GM19035 (cell line): ENCODE measurements around the gene STAB2.

ENCODE experiments used
- ATAC-seq: cut with Tn5 transposase; IDR thresholded peaks from one replicate; pipeline ENCODE4 v1.9.1; 2021; ENCODE audit not compliant: unreplicated experiment

The STAB2 gene

DNA sequence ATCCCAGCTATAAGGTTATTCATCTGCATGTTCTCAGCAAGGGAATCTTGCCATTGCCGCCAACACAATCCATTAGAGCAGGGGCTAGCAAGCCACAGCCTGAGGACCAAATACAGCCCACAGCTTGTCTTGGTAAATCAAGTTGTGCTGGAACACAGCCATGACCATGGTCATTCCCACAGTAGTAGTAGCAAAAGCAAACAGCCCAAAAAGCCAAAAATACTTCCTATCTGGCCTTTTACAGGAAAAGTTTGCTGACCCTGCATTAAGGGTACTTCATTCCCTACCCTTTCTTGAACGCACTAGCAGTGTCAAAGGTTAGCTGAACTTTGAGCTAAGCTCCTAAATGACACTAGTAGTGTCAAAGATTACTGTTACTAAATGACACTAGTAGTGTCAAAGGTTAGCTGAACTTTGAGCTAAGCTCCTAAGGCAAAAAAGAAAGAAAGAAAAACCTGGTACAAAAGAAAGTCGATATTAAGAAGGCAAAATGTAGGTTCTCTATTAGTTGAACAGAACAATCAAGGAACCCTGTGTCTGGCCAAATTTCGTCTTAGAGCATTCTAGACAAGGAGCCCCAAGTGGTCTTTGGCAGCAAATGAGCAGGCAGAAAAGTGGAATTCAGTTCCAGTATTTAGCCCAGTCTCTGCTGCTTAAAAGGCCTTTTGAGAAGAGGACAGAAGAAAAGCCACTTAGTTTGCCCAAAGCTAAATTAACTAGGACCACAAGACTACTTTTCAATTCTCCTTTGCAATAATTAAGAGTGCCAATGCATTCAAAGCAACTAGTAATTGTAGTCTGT lies 186.2 kb downstream of the STAB2 start:
- no peak for ATAC-seq

DNA sequence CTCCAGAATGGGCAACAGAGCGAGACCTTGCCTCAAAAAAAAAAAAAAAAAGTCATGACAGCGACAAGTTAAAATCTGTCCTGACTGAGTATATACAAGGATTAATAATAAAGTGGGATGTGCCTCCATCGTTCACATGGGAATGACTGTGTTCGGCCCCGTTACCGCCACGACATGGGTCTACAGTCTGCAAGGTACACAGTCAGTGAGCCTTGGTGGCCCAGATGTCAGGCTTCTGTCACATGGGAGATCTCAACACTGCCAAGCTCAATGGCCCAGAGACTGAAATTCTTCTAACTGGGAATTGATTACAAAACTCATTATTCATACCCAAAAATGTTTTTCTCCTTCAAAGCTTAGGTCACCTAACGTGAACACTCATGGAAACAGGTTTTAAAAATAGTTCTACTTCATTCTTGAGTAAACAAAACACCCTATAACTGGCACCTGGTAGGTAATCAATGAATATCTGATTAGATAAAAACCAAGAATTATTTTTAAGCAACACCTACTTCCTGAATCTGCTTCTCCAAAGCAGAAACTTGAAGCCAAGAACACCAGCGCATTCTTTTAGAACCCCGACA lies 188.0 kb downstream of the STAB2 start:
- no peak for ATAC-seq

DNA sequence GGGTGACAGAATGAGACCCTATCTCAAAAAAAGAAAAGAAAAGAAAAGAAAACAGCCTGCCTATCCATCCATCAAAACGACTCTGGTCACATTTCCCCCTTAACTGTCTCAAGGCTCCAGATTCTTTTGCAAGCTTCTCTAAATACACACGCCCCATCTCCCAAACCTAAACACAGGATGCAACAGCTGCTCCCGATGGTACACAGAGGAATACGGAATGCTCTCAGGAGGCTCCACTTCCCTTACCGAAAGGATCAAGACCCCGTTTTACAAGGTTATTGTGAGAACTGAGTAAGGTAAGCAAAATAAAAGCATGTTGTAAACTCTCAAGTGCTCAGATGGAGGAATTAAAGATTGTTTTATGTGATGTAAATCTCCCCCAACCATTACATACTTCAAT lies 191.7 kb downstream of the STAB2 start:
- ATAC-seq = no peak

DNA sequence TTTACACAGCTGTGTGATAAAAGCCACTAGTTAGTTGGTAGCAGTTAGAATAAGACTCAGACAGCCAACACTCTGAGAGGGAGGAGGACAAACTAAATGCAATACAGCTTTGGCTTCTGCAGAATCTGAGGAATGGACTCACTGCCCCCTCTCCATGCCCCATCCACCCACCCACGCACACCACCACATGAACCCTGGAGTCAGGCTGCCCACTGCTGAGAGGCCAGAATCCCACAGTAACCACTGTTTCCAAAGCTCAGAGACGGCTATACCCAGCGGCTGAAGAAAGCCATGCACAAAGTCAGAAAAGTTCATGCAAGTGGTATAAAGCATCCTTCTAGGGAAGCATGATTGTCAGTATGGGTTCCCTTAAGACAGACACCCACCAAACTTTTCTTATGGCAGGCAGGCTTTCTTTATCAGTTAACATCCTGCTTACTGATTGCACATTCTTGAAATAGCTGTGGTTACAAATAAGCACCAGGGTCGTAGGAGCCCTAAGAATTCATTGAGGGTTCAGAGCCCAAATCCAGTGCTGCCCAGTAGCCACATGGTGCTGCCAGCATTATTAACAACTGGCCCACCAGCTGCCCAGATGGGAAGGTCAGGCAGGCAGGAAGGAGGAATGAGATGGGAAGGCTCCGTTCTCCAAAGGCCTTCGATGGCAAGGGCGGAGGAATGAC lies 192.5 kb downstream of the STAB2 start:
- ATAC-seq = no peak

DNA sequence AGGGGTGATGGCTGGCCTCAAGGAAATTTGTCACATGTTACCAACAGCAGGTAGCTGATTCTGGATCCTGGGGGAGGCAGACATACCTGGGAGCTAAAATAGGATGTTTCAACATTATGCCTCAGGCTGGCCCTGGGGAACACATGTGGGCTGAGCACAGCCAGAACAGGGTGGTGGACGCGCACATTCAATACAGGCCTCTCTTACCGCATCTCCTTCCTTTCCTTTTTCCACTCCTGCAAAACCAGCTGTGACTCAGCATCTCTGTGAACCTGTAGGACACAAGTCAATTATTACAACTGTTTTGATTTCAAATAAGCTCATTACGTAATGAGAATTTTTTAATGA lies 193.0 kb downstream of the STAB2 start:
- ATAC-seq = no peak

DNA sequence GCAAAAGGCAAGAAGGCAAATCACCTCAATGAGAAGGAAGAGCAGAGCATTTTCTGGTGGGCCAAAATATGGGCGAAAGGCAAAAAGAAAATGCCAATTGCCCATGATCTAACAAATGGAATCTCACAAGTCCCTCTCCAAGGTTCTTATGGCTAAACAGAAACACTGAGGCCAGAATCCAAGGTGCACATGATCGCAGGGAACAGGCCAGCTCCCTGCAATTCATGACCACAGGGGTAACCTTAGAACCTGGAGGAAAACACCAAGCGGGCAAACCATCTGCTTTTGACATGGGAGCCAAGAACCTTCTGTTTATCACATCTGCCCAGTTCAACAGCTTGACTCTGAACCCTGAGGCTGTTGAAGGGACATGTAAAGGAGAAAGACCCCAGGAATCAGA lies 193.9 kb downstream of the STAB2 start:
- ATAC-seq = no peak

DNA sequence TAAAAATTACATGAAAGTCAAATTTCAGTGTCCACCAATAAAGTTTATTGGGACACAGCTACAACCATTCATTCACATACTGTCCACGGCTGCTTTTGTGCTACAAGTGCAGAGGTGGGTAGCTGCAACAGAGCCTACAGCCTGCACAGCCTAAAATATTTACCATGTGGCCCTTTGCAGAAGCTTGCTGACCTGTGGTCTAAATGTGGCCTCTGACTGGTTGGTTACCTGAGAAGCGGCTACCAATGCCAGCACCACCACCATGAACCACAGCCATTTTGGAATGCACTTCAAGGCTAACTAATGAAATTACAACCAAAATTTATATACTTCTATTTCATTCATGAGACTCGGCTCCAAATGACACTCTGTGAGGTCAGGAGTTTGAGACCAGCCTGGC lies 195.3 kb downstream of the STAB2 start:
- no peak for ATAC-seq

DNA sequence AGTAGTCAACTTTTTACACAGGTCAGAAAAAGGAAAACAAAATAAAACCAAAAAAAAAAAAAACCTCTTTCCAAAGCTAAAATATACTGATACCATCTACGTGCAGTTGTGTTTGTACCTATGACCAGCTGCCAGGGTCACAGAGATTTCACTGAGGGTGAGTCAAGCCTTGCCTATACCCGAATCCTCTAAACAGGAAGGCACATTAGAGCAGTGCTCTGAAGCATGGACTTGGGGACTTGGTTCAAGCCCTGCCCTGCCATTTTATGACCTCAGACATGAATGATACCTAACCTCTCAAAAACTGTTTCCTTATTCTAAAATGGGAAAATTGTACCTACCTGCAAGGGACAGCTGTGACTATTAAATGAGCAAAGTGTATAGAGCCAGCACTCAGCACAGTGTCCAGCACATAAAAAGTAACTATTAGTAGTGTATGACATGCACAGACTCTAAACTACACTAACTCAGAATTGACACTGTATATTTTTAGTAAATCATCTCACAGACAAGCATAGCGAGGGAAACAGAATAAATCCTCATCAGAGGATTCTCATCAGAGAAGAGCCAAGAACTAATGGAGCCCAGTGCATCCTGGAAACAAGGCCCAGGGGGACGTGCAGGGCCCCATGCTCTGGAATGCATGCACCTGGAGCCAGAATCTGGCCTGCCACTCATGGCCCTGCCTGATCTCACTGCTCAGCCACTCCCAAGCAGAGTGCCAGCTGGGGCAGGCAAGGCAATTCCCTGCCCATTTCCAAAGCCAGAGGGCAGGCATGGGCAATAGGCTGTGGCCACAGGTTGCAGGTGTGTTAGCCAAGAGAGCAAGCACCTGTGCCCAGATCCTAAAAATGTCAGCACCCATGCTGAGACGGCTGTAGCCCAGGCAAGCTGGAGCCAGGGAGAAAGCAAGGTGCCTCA lies 196.9 kb downstream of the STAB2 start:
- no peak for ATAC-seq

DNA sequence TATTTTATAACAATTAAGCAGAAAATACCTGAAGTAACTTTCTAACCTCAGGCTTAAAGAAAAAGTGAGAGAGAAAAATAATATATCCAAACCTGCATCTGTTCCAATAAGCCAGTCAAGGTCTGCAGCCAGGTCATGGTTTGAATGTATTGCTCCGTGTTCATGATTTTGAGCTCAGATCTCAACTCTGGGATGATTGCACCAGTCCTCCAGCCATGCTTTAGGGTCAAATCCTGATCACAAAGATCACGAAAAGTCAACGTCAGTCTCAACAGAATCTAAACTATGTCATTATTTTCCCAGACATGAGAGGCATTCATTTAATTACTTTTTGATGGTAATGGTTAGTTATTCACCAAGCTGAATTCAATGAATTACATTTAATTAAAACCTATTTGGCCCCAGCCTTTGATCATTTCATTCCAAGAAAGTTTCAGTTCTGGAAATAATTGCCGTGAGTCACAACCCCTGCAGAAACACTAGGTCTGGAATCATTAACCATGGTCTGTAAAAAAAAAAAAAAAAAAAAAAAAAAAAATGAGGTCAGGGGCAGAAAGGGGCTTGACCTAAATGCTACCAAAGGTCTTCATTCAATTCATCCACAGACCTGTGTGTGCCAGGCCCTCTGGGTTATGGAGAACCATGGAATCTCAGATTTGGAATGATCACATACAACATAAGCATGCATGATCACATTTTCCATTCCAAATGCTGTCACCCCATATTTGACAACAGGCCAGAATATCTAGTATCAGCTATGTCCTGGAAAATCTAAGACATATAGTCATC lies 198.4 kb downstream of the STAB2 start:
- ATAC-seq = no peak

DNA sequence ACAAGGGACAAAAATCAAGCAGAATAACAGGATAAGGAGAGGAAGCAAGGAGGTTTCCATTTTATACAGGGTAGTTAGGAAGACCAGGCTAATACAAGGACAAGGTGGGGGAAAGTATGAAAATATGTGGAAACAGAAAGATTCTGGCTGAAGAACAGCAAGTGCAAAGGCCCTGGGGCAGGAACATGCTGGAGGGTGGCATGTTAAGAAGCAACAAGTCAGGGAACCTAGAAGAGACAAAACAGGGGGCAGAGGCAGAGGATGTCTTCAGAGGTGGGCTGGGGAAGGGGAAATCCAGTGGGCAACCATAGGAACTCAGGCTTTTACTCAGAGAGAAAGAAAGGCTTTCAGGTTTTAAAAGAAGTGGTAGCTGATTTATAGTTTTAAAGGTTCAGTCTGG lies 199.1 kb downstream of the STAB2 start:
- ATAC-seq = no peak

DNA sequence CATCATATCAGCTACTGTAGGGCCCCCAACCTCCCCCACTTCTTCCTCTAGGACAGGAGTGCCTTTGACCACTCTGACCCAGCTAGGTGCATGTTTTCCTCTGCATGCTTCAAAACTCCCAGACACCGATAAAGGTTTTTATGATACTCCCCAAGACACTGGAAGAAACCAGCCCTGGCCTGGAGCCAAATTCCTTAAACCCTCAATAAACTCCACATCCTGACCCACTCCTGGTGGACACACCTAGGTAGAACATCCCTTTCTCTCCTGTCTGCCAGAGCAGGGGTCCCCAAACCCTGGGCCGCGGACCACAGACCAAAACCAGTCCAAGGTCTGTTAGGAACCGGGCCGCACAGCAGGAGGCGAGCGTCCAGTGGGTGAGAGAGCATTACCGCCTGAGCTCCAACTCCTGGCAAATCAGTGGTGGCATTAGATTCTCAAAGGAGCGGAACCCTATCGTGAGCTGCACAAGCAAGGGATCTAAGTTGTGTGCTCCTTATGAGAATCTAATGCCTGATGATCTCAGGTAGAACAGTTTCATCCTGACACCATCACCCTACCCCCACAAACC lies 204.4 kb downstream of the STAB2 start:
- ATAC-seq = no peak

DNA sequence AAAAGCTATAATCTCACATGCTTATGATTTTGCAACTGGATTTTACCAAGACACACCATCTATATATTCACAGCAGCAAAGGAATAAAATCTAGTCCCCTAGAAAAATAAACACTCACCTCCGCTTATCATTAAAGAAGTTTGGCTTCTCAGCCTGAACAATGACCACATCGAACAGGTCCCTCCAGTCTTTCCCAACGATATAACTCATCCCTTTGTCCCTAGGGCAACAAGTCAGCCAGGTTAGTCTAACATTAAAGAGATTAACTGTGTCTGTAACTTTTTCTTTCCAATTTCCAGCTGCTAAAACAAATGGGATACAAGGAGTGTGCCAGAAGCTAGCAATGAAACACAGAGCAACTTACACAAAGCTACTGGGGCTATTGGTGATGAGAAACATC lies 206.0 kb downstream of the STAB2 start:
- ATAC-seq = no peak

DNA sequence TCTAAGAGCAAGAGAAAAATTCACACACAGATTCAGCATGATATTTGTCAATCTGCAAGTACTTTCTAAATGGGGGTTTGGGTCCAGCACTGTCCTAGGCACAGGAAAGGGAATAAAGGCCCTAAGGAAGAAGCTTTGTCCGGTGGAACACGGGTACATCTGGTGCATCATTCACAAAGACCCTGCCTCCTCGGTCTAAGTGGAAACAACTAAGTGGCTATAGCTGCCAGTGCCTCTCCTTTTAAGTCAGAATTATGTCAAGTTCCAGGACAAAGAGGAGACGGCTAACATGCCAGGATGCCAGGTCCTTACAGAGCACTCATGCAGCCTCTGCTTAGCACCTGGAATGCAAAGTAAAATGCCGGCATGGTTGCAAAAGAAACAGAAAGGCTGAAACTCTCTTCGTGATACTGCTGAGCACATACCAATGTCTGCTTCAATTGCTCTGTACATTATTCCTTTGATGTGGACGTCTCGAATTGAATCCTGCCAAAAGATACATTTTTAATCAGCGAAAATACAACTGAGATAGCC lies 206.5 kb downstream of the STAB2 start:
- no peak for ATAC-seq

DNA sequence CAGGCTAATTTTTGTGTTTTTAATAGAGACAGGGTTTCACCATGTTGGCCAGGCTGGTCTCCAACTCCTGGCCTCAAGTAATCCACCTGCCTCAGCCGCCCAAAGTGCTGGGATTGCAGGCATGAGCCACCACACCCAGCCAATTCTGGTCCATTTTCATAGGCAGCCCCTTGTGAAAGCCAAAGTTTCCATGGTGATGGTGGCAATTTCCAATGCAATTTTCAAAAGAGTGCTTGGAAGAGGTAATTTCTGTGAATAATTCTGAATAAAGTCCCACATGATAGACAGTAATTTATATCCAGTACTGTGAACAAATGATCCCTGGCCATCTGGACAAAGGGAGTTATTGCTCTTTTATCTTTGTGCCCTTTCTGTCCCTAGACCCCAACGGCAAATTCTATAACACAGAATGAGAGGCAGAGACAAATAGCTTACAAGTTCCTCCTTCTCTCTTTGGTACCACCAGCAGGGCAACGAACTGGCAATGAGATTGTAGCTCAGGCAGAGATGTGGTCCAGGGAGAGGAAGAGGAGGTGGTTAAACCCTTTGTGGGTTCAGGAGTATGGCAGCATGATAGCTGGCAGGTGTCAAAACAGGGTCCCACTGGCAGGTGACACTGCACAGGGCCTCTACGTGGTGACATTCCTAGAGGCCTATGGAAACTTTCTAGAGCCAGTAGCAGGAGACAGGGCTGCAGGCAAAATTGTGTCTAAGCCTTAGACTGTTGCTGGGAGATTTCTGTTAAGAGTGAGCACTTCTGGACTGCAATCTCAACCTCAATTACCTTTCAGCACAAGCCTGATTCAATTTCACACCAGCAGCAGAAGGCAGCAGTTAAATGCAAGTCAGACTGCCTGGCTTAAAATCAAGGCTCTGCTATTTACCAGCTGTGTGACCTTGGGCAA lies 207.5 kb downstream of the STAB2 start:
- ATAC-seq = no peak

DNA sequence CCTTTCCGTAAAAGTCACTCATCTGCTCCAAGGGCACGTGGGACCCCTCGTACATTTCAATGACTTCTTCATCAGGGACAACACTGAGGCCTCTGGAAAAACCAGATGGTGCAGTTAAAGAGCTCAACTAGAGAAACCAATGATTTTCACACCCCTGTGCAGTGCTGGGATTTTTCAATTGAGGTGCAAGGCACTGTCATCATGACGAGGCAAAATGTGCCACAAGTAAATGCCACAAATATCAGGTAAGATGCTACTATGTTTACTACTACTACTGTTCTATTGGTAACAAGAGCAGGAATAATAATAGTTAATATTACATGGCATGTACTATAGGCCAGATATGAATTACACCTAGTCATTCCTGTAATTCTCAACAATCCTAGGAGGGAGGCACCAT lies 211.5 kb downstream of the STAB2 start:
- ATAC-seq = no peak

DNA sequence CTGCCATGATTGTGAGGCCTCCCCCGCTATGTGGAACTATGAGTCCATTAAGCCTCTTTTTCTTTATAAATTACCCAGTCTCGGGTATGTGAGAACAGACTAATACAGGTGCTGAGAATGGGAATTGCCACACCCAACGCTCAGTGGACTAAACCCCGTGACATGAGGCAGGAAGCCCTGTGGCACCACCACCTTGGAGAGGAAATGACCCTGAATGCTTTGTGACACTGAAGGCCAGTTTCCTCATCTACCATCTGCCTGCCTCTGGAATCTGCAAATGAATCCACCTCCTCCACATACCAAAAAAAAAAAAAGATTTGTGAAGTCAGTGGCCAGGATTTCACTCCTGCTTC lies 212.4 kb downstream of the STAB2 start:
- ATAC-seq = no peak

DNA sequence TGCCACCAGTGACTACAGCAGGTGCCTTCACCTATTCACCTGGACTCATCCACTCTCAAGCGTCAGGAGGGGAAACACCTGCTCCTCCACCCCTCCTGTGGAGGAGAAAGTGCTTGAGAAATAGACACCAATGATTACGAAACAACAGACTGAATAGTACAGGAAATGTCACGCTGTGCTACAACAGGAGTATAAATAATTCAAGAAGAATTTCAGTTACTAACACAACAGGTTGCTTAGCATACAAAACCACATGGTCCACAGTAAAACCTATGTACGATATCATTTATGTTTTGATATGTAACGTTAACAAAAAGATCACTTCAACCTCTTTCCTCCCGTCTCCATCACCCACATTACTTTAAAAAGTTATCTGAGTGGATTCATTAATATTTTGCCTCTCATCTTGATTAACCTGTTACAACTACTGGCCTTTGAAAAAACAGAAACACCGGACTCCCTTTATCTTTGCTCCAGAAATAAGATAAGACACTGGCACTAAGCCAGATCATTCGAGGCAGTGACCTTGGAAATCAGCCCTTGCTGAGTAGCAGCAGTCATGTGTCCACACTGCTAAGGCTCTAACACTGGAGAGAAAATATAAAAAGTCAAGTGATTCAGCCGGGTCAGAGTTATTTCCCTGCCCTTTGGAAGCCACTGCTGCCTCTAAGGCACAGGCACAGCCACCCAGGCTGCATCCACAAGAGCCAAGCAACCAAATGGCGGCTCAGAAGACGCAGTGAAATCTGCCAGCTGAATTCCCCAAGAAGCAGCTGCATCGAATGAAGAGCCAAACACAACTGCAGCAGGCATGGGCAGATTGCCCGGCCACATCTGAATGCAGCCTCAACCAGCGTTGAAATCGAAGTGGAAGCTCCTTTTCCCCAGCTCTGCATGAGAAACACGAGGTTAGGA lies 213.0 kb downstream of the STAB2 start:
- ATAC-seq = no peak
